ENCODE data around the gene CDX1. TPM values are rescaled to one million over a fixed set of nuclear protein-coding genes. Genes with fewer than 3 reads are reported as not detected.
A peak's percentile ranks its signal among the peaks of the same experiment; 100 is the strongest.

The CDX1 gene
- total RNA-seq, 1 donor = 0.18 TPM

- H3K4me3 ChIP-seq (ENCODE audit: low read depth, low read length) = no peak overlapping the region
- TF ChIP-seq CTCF (IDR thresholded peaks at IDR 0.05; ENCODE audit: insufficient read depth, low read length) = no peak
- DNase-seq (ENCODE audit: low read depth) = no peak
Observed at GRCh38 chr5:150136305-150137167, 30.0 kb upstream of the CDX1 start.

GRCh38 chr5:150137168-150137957, 29.2 kb upstream of the CDX1 start:
- DNase-seq (ENCODE audit: low read depth) = no peak
- no peak for TF ChIP-seq CTCF (IDR thresholded peaks at IDR 0.05; ENCODE audit: insufficient read depth, low read length)
- no peak overlapping the region for H3K4me3 ChIP-seq (ENCODE audit: low read depth, low read length)

- DNase-seq (ENCODE audit: low read depth) = peak; percentile 48
- no peak for TF ChIP-seq CTCF (IDR thresholded peaks at IDR 0.05; ENCODE audit: insufficient read depth, low read length)
- H3K4me3 ChIP-seq (ENCODE audit: low read depth, low read length) = peak overlapping the region; percentile 35
Observed at GRCh38 chr5:150137997-150138396, 28.6 kb upstream of the CDX1 start.

- H3K4me3 ChIP-seq (ENCODE audit: low read depth, low read length) = peak overlapping the region; percentile 35
- no peak for TF ChIP-seq CTCF (IDR thresholded peaks at IDR 0.05; ENCODE audit: insufficient read depth, low read length)
Observed at GRCh38 chr5:150138551-150139265, 27.9 kb upstream of the CDX1 start.

GRCh38 chr5:150139334-150139733, 27.2 kb upstream of the CDX1 start:
- no peak for TF ChIP-seq CTCF (IDR thresholded peaks at IDR 0.05; ENCODE audit: insufficient read depth, low read length)
- peak; percentile 75 for DNase-seq (ENCODE audit: low read depth)
- H3K4me3 ChIP-seq (ENCODE audit: low read depth, low read length) = no peak overlapping the region

More at GRCh38 chr5:150138551-150139265, 27.9 kb upstream of the CDX1 start:
- DNase-seq (ENCODE audit: low read depth) = peak; percentile 89

GRCh38 chr5:150140830-150141229, 25.7 kb upstream of the CDX1 start:
- no peak for TF ChIP-seq CTCF (IDR thresholded peaks at IDR 0.05; ENCODE audit: insufficient read depth, low read length)
- DNase-seq (ENCODE audit: low read depth) = no peak
- no peak overlapping the region for H3K4me3 ChIP-seq (ENCODE audit: low read depth, low read length)
